ENCODE measurements around the gene DHX15.

DNA sequence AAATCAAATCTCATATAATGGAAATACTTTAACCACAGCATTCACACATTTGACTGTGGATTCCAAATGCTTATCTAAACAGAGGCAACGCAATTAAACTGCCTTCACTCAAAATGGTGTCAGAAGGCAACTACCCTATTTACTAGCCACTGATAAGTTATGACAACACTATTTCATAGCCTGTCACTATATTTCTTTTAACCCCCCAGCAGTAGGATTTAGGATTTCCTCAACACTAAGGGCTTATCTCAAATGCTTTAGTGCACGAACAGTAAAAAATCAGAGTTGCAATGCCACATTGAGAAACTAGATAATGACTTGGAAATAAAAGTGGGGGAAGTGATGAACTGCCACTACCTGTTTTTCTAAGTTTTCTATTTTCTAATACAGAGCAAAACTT lies 66.7 kb downstream of the DHX15 start:
- no peak for TF ChIP-seq POLR2A (IDR thresholded peaks at IDR 0.05)
- TF ChIP-seq POLR2AphosphoS5 (IDR thresholded peaks at IDR 0.05) = no peak
